NB4 (cell line): Measurements from ENCODE around the gene RAD9B.
"Not testable (repeated sequence)": the region's sequence is repeated elsewhere in the genome, so short reads cannot be mapped to it uniquely, and the experiment has no call there.

Source experiments
- DNase-seq: peaks from one replicate; pipeline ENCODE4 v3.0.0; 2010; ENCODE audit warnings: low read depth
- H3K4me3 ChIP-seq: one replicate; pipeline ENCODE4 v1.5.1; 2011; ENCODE audit warnings: mild to moderate bottlenecking, low read depth, low read length, moderate library complexity
- MAX ChIP-seq: IDR thresholded peaks from 2 replicates; pipeline ENCODE4 v1.6.1; 2011; ENCODE audit warnings: low read depth, low read length
- MYC ChIP-seq: IDR thresholded peaks from 2 replicates; pipeline ENCODE4 v1.6.1; 2011; ENCODE audit warnings: low read depth, low read length
- POLR2A ChIP-seq: IDR thresholded peaks from 2 replicates; pipeline ENCODE4 v1.6.1; 2011; ENCODE audit warnings: mild to moderate bottlenecking; ENCODE audit not compliant: insufficient read length; ENCODE audit errors: extremely low read depth
- TF ChIP-seq, protein P1 (sequence below): IDR thresholded peaks from one replicate; pipeline ENCODE4 v1.5.1; 2012; ENCODE audit warnings: low read depth, low read length

Gene RAD9B

GRCh38 chr12:110543252-110543959, 41.3 kb downstream of the RAD9B start:
- no peak overlapping the region for H3K4me3 ChIP-seq
- no peak for DNase-seq
- TF ChIP-seq MYC (no peak), MAX (no peak)
- TF ChIP-seq, protein P1, sequence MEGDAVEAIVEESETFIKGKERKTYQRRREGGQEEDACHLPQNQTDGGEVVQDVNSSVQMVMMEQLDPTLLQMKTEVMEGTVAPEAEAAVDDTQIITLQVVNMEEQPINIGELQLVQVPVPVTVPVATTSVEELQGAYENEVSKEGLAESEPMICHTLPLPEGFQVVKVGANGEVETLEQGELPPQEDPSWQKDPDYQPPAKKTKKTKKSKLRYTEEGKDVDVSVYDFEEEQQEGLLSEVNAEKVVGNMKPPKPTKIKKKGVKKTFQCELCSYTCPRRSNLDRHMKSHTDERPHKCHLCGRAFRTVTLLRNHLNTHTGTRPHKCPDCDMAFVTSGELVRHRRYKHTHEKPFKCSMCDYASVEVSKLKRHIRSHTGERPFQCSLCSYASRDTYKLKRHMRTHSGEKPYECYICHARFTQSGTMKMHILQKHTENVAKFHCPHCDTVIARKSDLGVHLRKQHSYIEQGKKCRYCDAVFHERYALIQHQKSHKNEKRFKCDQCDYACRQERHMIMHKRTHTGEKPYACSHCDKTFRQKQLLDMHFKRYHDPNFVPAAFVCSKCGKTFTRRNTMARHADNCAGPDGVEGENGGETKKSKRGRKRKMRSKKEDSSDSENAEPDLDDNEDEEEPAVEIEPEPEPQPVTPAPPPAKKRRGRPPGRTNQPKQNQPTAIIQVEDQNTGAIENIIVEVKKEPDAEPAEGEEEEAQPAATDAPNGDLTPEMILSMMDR, result no peak

DNA sequence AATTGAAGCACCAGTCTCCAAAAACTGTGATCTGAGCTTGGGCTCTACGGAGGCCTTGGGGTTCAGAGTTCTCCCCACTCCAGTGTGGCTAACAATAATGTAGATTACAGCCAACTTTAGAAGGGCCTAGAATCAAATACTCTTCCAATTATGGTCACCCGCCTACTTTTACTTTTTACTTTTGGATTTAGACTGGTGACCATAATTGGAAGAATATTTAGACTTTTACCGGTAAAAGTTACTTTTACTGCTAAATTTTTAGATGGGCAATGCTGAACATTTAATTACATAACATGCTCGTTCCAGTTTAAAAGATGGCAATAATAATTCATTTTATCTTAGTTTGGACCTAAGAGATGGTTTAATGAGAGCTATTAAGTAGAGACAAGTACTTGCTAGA, 41.8 kb downstream of the RAD9B start:
- no peak for DNase-seq
- no peak overlapping the region for H3K4me3 ChIP-seq
- TF ChIP-seq MYC, result no peak
- TF ChIP-seq POLR2A, result no peak
- no peak for TF ChIP-seq MAX
- TF ChIP-seq, protein P1, result no peak

- H3K4me3 ChIP-seq, result not testable (repeated sequence)
- peak; percentile 68 for DNase-seq
Measured at GRCh38 chr12:110545259-110545658, 43.1 kb downstream of the RAD9B start.

DNA sequence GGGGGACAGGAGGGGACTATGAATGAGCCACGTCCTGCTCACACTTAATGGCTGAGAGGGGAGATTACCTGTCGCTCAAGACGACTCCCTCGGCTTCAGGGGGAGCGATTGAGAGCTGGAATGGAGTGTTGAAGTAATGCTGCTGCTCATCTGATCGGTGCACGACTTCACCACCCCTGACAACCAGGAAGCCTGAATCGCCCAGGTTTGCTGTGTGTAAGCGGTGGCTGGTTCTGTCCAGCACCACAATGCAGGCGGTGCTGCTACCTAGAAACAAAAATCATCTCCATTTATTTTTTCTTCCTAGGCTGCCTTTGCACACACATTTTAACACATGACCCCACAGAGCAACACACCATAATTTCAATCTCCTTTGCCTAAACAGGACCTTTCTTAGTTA, 43.7 kb downstream of the RAD9B start:
- no peak overlapping the region for H3K4me3 ChIP-seq
- no peak for TF ChIP-seq POLR2A
- TF ChIP-seq MAX, result no peak
- TF ChIP-seq, protein P1, result no peak
- TF ChIP-seq MYC, result no peak
- DNase-seq, result no peak

DNA sequence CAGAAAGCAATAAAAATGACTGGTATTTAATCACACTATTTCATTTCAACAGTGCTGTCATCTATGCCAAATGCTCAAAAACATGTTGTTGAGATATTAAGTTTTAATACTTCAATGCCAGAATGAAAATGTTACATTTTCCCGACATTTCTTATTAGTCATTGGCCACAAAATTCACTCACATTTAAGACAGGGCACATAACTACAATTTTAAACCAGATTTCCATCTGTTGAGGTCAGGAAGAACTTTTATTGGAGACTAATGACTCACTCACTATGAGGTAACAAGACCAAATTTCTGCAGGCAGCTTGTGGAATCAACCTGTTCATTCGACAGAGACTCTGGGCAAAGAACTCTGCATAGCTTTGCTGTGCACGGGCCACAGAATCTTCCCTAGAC, 44.2 kb downstream of the RAD9B start:
- no peak overlapping the region for H3K4me3 ChIP-seq
- DNase-seq, result peak; percentile 91
- TF ChIP-seq MAX (no peak), POLR2A (no peak), MYC (0 out of 2 replicates have a peak, but pooled peaks have one; percentile 32)
- TF ChIP-seq, protein P1, result no peak

- H3K4me3 ChIP-seq, result no peak overlapping the region
- no peak for TF ChIP-seq MAX
- TF ChIP-seq, protein P1, result no peak
- no peak for DNase-seq
Measured at GRCh38 chr12:110547090-110547489, 45.0 kb downstream of the RAD9B start.
